Memory B cell (primary cell): Measurements from ENCODE around the gene MAP2K3.

Experiments
- ATAC-seq: fragments of 150-1000 bp; cut with Tn5 transposase; 2 replicates; pipeline ENCODE4 v1.10.0; 2021; ENCODE audit warnings: low read depth, mild to moderate bottlenecking, moderate library complexity
- DNase-seq, 2 donors: peaks; one replicate each; pipeline ENCODE4 v3.0.0; 2022; ENCODE audit warnings: low spot score in 2 of 2
- H3K27ac Mint-ChIP-seq: one replicate; pipeline ENCODE4 v1.8.0; 2022; ENCODE audit warnings: mild to moderate bottlenecking, moderate library complexity, mixed read lengths
- H3K27me3 Mint-ChIP-seq: one replicate; pipeline ENCODE4 v1.8.0; 2022; ENCODE audit warnings: mixed read lengths
- H3K36me3 Mint-ChIP-seq: one replicate; pipeline ENCODE4 v1.8.0; 2022; ENCODE audit warnings: mild to moderate bottlenecking, mixed read lengths
- H3K4me1 Mint-ChIP-seq: one replicate; pipeline ENCODE4 v1.8.0; 2022; ENCODE audit warnings: mixed read lengths
- H3K4me3 Mint-ChIP-seq: one replicate; pipeline ENCODE4 v1.8.0; 2022; ENCODE audit warnings: mild to moderate bottlenecking, moderate library complexity, mixed read lengths
- H3K9me3 Mint-ChIP-seq: one replicate; pipeline ENCODE4 v1.8.0; 2022; ENCODE audit warnings: mixed read lengths

MAP2K3 gene

GRCh38 chr17:21249086-21249795 is 35.3 kb upstream of the MAP2K3 start:
- no peak overlapping the region for H3K27ac Mint-ChIP-seq
- H3K27me3 Mint-ChIP-seq: no peaks in the 10 kb centered on the region
- no peak overlapping the region for H3K4me3 Mint-ChIP-seq
- H3K4me1 Mint-ChIP-seq: peaks cover 23% of the 10 kb centered on the region
- H3K36me3 Mint-ChIP-seq: no peaks in the 10 kb centered on the region
- DNase-seq: no peak
- ATAC-seq: no peak
- H3K9me3 Mint-ChIP-seq: no peaks in the 10 kb centered on the region

DNA sequence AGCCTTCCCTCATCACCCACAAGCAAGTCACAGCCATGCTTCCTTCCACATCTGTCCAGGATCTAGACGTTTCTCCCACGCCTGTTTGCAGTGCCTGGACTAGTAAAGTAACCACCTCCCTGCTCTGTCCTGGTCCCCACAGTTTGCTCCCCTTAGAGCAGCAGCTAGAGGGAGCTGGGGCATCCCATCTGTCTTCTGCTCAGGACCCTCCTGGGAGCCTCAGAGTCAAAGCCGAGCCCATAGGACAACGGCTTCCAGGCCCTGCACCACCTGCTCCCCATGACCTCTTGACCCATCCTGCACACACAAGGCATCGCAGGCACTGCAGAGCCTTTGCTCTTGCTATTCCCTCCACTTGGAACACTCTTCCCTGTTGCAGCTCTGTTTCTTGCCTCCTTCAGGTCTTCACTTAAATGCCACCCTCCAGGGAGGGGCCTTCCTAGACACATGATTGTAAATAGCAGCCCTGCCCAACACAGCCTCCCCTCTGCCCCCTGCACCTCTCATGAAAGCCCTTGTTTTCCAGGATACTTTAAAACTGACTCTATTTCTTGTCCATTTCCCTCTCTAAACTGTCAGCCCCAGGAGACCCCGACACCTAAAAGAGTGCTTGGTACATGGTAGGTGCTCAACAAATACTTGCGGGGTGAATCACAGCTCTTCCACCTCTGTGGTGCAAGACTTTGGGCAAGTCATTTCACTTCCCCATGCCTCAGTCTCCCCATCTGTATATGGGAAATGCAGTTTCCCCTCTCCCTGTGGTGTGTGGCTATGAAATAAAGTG is 34.4 kb upstream of the MAP2K3 start:
- no peak overlapping the region for H3K4me3 Mint-ChIP-seq

GRCh38 chr17:21250854-21251253 is 33.7 kb upstream of the MAP2K3 start:
- no peak for DNase-seq
- Mint-ChIP-seq H3K4me1 (peaks cover 16% of the 10 kb centered on the region), H3K9me3 (no peaks in the 10 kb centered on the region), H3K27me3 (no peaks in the 10 kb centered on the region), H3K4me3 (no peak overlapping the region), H3K27ac (no peak overlapping the region), H3K36me3 (no peaks in the 10 kb centered on the region)
- no peak for ATAC-seq

More for the DNA sequence above, 34.4 kb upstream of the MAP2K3 start:
- Mint-ChIP-seq H3K9me3 (no peaks in the 10 kb centered on the region), H3K27ac (no peak overlapping the region), H3K36me3 (no peaks in the 10 kb centered on the region), H3K27me3 (no peaks in the 10 kb centered on the region), H3K4me1 (peaks cover 20% of the 10 kb centered on the region)
- DNase-seq: no peak
- ATAC-seq: no peak

GRCh38 chr17:21251337-21252010 is 33.0 kb upstream of the MAP2K3 start:
- DNase-seq: no peak
- ATAC-seq: no peak
- Mint-ChIP-seq H3K9me3 (no peaks in the 10 kb centered on the region), H3K4me3 (no peak overlapping the region), H3K36me3 (no peaks in the 10 kb centered on the region), H3K4me1 (peaks cover 15% of the 10 kb centered on the region), H3K27ac (peak overlapping the region; percentile 28), H3K27me3 (no peaks in the 10 kb centered on the region)

DNA sequence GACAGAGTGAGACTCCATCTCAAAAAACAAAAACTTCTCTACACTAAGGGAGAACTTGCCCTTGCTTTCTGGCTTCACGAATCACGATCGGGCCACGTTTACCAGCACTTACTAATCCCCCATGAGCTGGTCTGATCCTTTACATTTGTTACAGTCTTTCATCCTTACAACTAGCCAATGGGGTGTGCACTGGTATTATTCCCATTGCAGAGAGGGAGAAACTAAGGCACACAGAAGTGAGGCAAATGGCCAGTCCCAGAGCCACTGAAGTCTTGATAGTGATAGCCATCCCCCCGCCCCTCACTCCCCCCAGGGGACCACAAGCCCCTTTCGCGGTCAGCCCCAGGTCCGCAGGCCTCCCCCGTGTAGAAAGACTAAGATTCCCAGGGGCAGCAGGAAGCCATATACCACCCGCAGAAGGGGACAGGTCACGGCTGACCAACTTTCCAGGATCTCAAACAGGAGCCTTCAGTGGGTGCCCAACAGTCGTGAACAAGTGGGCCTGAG is 32.2 kb upstream of the MAP2K3 start:
- Mint-ChIP-seq H3K27me3 (no peaks in the 10 kb centered on the region), H3K27ac (peak overlapping the region; percentile 28), H3K36me3 (no peaks in the 10 kb centered on the region), H3K4me3 (peak overlapping the region; percentile 81), H3K9me3 (no peaks in the 10 kb centered on the region), H3K4me1 (peaks cover 15% of the 10 kb centered on the region)
- no peak for DNase-seq
- ATAC-seq: no peak

GRCh38 chr17:21252796-21253645 is 31.5 kb upstream of the MAP2K3 start, which contains the start of gene NATD1:
Gene NATD1, minus strand, starts transcription at chr17:21253410. Its CDS starts 146 bp downstream, at chr17:21253264.
- no peaks in the 10 kb centered on the region for H3K9me3 Mint-ChIP-seq
- H3K4me1 Mint-ChIP-seq: peaks cover 13% of the 10 kb centered on the region
- no peaks in the 10 kb centered on the region for H3K27me3 Mint-ChIP-seq
- no peaks in the 10 kb centered on the region for H3K36me3 Mint-ChIP-seq
- ATAC-seq (peak; percentile 87), DNase-seq (peak; percentile 45 to 61)
- H3K4me3 Mint-ChIP-seq: peak within 1 kb of the TSS; percentile 81
- peak within 1 kb of the TSS; percentile 28 for H3K27ac Mint-ChIP-seq

GRCh38 chr17:21253646-21254441 is 30.7 kb upstream of the MAP2K3 start:
- Mint-ChIP-seq H3K4me3 (peak overlapping the region; percentile 81), H3K9me3 (no peaks in the 10 kb centered on the region), H3K27ac (peak overlapping the region; percentile 20), H3K27me3 (no peaks in the 10 kb centered on the region), H3K4me1 (peaks cover 13% of the 10 kb centered on the region), H3K36me3 (no peaks in the 10 kb centered on the region)
- DNase-seq (no peak), ATAC-seq (peak; percentile 8)

- ATAC-seq (no peak), DNase-seq (no peak)
- Mint-ChIP-seq H3K36me3 (no peaks in the 10 kb centered on the region), H3K27me3 (no peaks in the 10 kb centered on the region), H3K4me3 (no peak overlapping the region), H3K4me1 (no peaks in the 10 kb centered on the region), H3K9me3 (no peaks in the 10 kb centered on the region), H3K27ac (no peak overlapping the region)
These were observed 25.9 kb upstream of the MAP2K3 start for GRCh38 chr17:21258593-21258992.

GRCh38 chr17:21262259-21262993 is 22.1 kb upstream of the MAP2K3 start:
- Mint-ChIP-seq H3K27ac (no peak overlapping the region), H3K27me3 (no peaks in the 10 kb centered on the region)
- no peak for ATAC-seq

DNA sequence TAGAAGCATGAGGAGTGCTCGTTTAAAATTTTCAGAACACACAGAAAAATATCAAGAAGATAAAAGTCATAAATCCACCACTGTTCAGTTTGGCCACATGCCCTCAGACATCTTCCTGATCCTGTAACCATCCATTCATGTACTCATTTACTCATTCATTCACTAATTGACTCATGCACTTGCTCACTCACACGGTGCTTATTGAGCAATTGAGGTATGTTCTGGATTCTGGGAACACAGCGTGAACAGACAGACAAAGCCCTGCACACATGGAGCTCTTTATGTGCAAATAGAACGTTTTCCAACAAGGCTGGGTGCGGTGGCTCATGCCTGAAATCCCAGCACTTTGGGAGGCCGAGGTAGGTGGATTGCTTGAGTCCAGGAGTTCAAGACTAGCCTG is 21.1 kb upstream of the MAP2K3 start:
- Mint-ChIP-seq H3K4me1 (peaks cover 8% of the 10 kb centered on the region), H3K9me3 (no peaks in the 10 kb centered on the region), H3K27me3 (no peaks in the 10 kb centered on the region), H3K36me3 (no peaks in the 10 kb centered on the region), H3K27ac (no peak overlapping the region), H3K4me3 (no peak overlapping the region)
- ATAC-seq: no peak
- no peak for DNase-seq

More at GRCh38 chr17:21262259-21262993, 22.1 kb upstream of the MAP2K3 start:
- Mint-ChIP-seq H3K36me3 (no peaks in the 10 kb centered on the region), H3K4me3 (no peak overlapping the region), H3K9me3 (no peaks in the 10 kb centered on the region), H3K4me1 (peaks cover 3% of the 10 kb centered on the region)
- DNase-seq: no peak

- Mint-ChIP-seq H3K9me3 (no peaks in the 10 kb centered on the region), H3K4me1 (peaks cover 25% of the 10 kb centered on the region), H3K4me3 (peak overlapping the region; percentile 12), H3K27ac (peak overlapping the region; percentile 86), H3K27me3 (no peaks in the 10 kb centered on the region), H3K36me3 (no peaks in the 10 kb centered on the region)
- ATAC-seq (no peak), DNase-seq (no peak)
These were observed 15.8 kb upstream of the MAP2K3 start for GRCh38 chr17:21268596-21269188.

GRCh38 chr17:21269394-21269793 is 15.1 kb upstream of the MAP2K3 start:
- Mint-ChIP-seq H3K9me3 (no peaks in the 10 kb centered on the region), H3K27ac (peak overlapping the region; percentile 86), H3K4me3 (no peak overlapping the region), H3K4me1 (peaks cover 25% of the 10 kb centered on the region), H3K36me3 (no peaks in the 10 kb centered on the region), H3K27me3 (no peaks in the 10 kb centered on the region)
- no peak for DNase-seq
- ATAC-seq: no peak
